Thyroid gland (tissue), 4 donors: Measurements from ENCODE around the gene BSG. TPM values are rescaled to one million over a fixed set of nuclear protein-coding genes. Genes with fewer than 3 reads are reported as not detected.

ENCODE experiments used
- DNase-seq, 2 donors: peaks; one replicate each; pipeline ENCODE4 v3.0.0-alpha.2; 2019
- H3K27ac ChIP-seq, 3 donors: fragments of 200-600 bp; sonication (generic); 1 replicate in 2 of 3; 2 replicates in 1 of 3; pipeline ENCODE4 v1.5.1; 2016 to 2019; ENCODE audit warnings: mild to moderate bottlenecking in 1 of 3, moderate library complexity in 1 of 3
- H3K27me3 ChIP-seq: fragments of 200-600 bp; sonication (generic); one replicate; pipeline ENCODE4 v1.5.1; 2019
- H3K36me3 ChIP-seq, 2 donors: fragments of 200-600 bp; sonication (generic); one replicate each; pipeline ENCODE4 v1.5.1; 2016 to 2019
- H3K4me1 ChIP-seq, 2 donors: fragments of 200-600 bp; sonication (generic); one replicate each; pipeline ENCODE4 v1.5.1; 2017 to 2019
- H3K4me3 ChIP-seq, 3 donors: fragments of 200-600 bp; sonication (generic); replicated peaks in 1 of 3; 1 replicate in 2 of 3; 2 replicates in 1 of 3; pipeline ENCODE4 v1.5.1; 2016; ENCODE audit warnings: mild to moderate bottlenecking in 1 of 3
- H3K9me3 ChIP-seq: fragments of 200-600 bp; sonication (generic); one replicate; pipeline ENCODE4 v1.5.1; 2017
- CTCF ChIP-seq, 6 experiments: fragments of 200-600 bp in 3 of 6; fragments of 450-650 bp in 3 of 6; sonication (generic) in 3 of 6; IDR thresholded peaks; one replicate each; pipeline ENCODE4 v1.5.1; 2016 to 2019; ENCODE audit warnings: antibody characterized with exemption in 6 of 6, mild to moderate bottlenecking in 2 of 6, inconsistent platforms in 1 of 6, moderate library complexity in 1 of 6
- POLR2A ChIP-seq, 2 donors: fragments of 450-650 bp; IDR thresholded peaks; one replicate each; pipeline ENCODE4 v1.6.1; 2017; ENCODE audit warnings: antibody characterized with exemption in 2 of 2, mild to moderate bottlenecking in 2 of 2, moderate library complexity in 1 of 2
- WGBS, 2 donors: methylation state at CpG; one replicate each; pipeline ENCODE4 v1.1.5; 2017; 5-methylcytosine and 5-hydroxymethylcytosine counted together
- intact Hi-C: fragments of 100-400 bp; cut with DNase I; formaldehyde crosslinking; loops from one replicate; pipeline ENCODE4 v1.15.1; 2023
- total RNA-seq, 4 donors: library from RNA; depleted of rRNA; stranded (reverse); fragments of >200 nt; gene quantifications; one replicate each; pipeline ENCODE4 v1.2.3, GENCODE V29; 2016

Gene BSG
- total RNA-seq = 100 to 1,000 TPM; 349 to 702 (median 569) TPM

DNA sequence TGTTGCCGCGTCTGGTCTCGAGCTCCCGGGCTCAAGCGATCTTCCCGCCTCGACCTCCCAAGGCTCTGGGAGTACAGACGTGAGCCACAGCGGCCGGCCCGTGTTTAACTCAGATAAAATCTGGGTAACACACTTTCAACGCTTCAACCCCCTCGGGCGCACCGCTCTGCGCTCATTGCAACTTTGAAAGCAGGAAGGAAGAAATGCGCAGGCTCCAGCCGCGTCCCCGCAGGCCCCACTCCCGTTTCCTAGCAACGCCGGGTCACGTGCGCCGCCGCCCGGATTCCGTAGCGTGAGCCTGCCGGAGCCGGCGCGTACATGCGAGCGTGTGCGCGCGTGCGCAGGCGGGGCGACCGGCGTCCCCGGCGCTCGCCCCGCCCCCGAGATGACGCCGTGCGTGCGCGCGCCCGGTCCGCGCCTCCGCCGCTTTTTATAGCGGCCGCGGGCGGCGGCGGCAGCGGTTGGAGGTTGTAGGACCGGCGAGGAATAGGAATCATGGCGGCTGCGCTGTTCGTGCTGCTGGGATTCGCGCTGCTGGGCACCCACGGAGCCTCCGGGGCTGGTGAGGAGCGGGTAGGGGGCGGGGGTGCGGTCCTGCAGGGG, at the start of gene BSG:
TSS of gene BSG (plus strand) at position 457 of the 603 bp plus-strand sequence. CDS start at position 496, 39 bp downstream.
- no peaks in the 10 kb centered on the region for H3K9me3 ChIP-seq
- no peaks in the 10 kb centered on the region for H3K36me3 ChIP-seq
- intact Hi-C loops = no loop called here
- no peaks in the 10 kb centered on the region for H3K27me3 ChIP-seq
- TF ChIP-seq CTCF (IDR thresholded peaks at IDR 0.05) (no peak), POLR2A (IDR thresholded peaks at IDR 0.05) (peak; percentile 88 to 99)
- DNase-seq = peak; percentile 99
- H3K4me1 ChIP-seq = peaks cover 32 to 42% of the 10 kb centered on the region in 2 donors
- peak within 1 kb of the TSS; percentile 72 to 88 (median 76) for H3K27ac ChIP-seq
- 0 to 1% methylated on average over 13 to 30 of the region's 79 CpGs for WGBS, 2 donors
- H3K4me3 ChIP-seq = peak within 1 kb of the TSS; percentile 81 to 97 (median 91)

GRCh38 chr19:522726-523125, 49.7 kb upstream of the BSG start:
- intact Hi-C loops = no loop called here
- WGBS, 2 donors = 95 to 97% methylated on average over 12 of the region's 12 CpGs

DNA sequence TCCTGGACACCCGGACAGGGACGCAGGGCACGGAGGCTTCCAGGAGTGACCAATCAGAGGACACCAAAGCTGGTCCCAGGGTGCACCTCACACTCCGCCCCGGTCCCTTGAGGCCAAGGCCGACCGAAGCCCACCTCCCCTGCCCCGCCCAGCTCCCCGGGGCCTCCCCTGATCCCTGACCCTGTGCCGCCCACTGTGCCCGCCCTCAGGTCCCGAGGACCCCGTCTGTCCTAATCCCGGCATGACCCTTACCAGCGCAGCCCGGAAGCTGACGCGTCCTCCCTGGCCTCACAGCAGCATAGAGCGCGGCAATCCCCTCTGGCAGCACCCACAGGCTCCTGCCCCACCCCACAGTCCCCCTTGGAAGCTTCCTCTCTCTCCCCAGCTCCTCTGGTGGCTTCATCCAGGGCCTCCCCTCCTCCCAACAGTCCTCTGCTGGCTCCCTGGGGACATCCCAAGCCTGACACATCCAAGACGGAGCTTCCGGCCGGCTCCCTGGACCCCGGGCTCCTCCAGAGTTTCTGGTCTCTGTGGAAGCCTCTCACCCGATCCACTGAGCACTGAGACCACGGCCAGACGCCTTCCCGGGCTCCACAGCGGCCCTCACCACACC, 48.2 kb upstream of the BSG start:
- DNase-seq = no peak
- H3K9me3 ChIP-seq = no peaks in the 10 kb centered on the region
- H3K4me1 ChIP-seq = no peaks in the 10 kb centered on the region
- no peak overlapping the region for H3K4me3 ChIP-seq
- intact Hi-C loops = no loop called here
- H3K27ac ChIP-seq = no peak overlapping the region
- no peaks in the 10 kb centered on the region for H3K27me3 ChIP-seq
- 62 to 77% methylated on average over 22 to 23 of the region's 29 CpGs for WGBS, 2 donors
- TF ChIP-seq CTCF (IDR thresholded peaks at IDR 0.05) (no peak), POLR2A (IDR thresholded peaks at IDR 0.05) (no peak)
- H3K36me3 ChIP-seq = no peaks in the 10 kb centered on the region

More at GRCh38 chr19:522726-523125, 49.7 kb upstream of the BSG start:
- Histone ChIP-seq H3K4me3 (no peak overlapping the region), H3K27me3 (no peaks in the 10 kb centered on the region), H3K4me1 (no peaks in the 10 kb centered on the region), H3K27ac (no peak overlapping the region), H3K36me3 (no peaks in the 10 kb centered on the region), H3K9me3 (no peaks in the 10 kb centered on the region)
- DNase-seq = no peak
- no peak for TF ChIP-seq CTCF (IDR thresholded peaks at IDR 0.05)
- no peak for TF ChIP-seq POLR2A (IDR thresholded peaks at IDR 0.05)

DNA sequence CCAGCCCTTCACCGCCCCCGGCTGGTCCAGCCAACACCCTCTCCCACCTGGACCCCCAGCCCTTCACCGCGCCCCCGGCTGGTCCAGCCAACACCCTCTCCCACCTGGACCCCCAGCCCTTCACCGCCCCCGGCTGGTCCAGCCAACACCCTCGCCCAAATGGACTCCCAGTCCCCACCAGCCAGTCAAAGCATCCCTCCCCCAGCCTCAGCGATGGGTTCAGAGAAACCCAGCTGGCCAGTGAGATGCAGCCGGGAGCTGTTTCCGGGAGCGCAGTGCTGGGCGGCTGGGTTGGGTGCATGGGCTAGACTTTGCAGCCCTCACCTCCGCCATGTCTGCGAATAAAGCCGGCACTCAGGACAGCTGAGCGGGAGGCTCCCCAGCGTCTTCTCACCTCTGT, 47.4 kb upstream of the BSG start:
- TF ChIP-seq POLR2A (IDR thresholded peaks at IDR 0.05) (no peak), CTCF (IDR thresholded peaks at IDR 0.05) (no peak)
- no peaks in the 10 kb centered on the region for H3K36me3 ChIP-seq
- intact Hi-C loops = no loop called here
- 70 to 77% methylated on average over 5 to 10 of the region's 18 CpGs for WGBS, 2 donors
- no peak overlapping the region for H3K27ac ChIP-seq
- no peaks in the 10 kb centered on the region for H3K27me3 ChIP-seq
- H3K4me1 ChIP-seq = no peaks in the 10 kb centered on the region
- H3K4me3 ChIP-seq = no peak overlapping the region
- H3K9me3 ChIP-seq = no peaks in the 10 kb centered on the region
- DNase-seq = no peak

GRCh38 chr19:525857-526419, 46.5 kb upstream of the BSG start:
- DNase-seq = no peak

More at GRCh38 chr19:525857-526419, 46.5 kb upstream of the BSG start:
- Histone ChIP-seq H3K4me3 (no peak overlapping the region), H3K27me3 (no peaks in the 10 kb centered on the region), H3K9me3 (no peaks in the 10 kb centered on the region), H3K36me3 (no peaks in the 10 kb centered on the region), H3K4me1 (peaks cover 3 to 6% of the 10 kb centered on the region in 2 donors), H3K27ac (no peak overlapping the region)
- WGBS, 2 donors = 46 to 51% methylated on average over 13 of the region's 13 CpGs
- intact Hi-C loops = no loop called here
- no peak for TF ChIP-seq CTCF (IDR thresholded peaks at IDR 0.05)
- no peak for TF ChIP-seq POLR2A (IDR thresholded peaks at IDR 0.05)
